ENCODE measurements around the gene ATP5PF.
"Not testable (repeated sequence)": the region's sequence is repeated elsewhere in the genome, so short reads cannot be mapped to it uniquely, and the experiment has no call there.

ATP5PF gene

GRCh38 chr21:25710550-25710949 lies 24.2 kb downstream of the ATP5PF start:
- in situ Hi-C loops (cut with HindIII; ENCODE audit: low pct_unique_long_range_greater_than_20kb, low sequenced_read_pairs): no loop called here

GRCh38 chr21:25709684-25710265 lies 24.9 kb downstream of the ATP5PF start:
- DNase-seq (ENCODE audit: low read depth in 1 of 2, low spot score in 1 of 2): peak in 1 of 2 experiments; percentile 12
- in situ Hi-C loops (cut with HindIII; ENCODE audit: low pct_unique_long_range_greater_than_20kb, low sequenced_read_pairs): no loop called here
- TF ChIP-seq JUND (IDR thresholded peaks at IDR 0.05; ENCODE audit: low read depth): no peak

More at GRCh38 chr21:25710550-25710949, 24.2 kb downstream of the ATP5PF start:
- TF ChIP-seq JUND (IDR thresholded peaks at IDR 0.05; ENCODE audit: low read depth): no peak
- no peak for DNase-seq (ENCODE audit: low read depth in 1 of 2, low spot score in 1 of 2)

- TF ChIP-seq JUND (IDR thresholded peaks at IDR 0.05; ENCODE audit: low read depth): no peak
- in situ Hi-C loops (cut with HindIII; ENCODE audit: low pct_unique_long_range_greater_than_20kb, low sequenced_read_pairs): no loop called here
- DNase-seq (ENCODE audit: low read depth in 1 of 2, low spot score in 1 of 2): peak; percentile 28 to 66
Measured at GRCh38 chr21:25708467-25709065, 26.1 kb downstream of the ATP5PF start.

- peak in 1 of 2 experiments; percentile 61 for DNase-seq (ENCODE audit: low read depth in 1 of 2, low spot score in 1 of 2)
- TF ChIP-seq JUND (IDR thresholded peaks at IDR 0.05; ENCODE audit: low read depth): no peak
- in situ Hi-C loops (cut with HindIII; ENCODE audit: low pct_unique_long_range_greater_than_20kb, low sequenced_read_pairs): no loop called here
Measured at GRCh38 chr21:25701529-25701928, 33.2 kb downstream of the ATP5PF start.

- peak; percentile 39 to 92 for DNase-seq (ENCODE audit: low read depth in 1 of 2, low spot score in 1 of 2)
Measured at GRCh38 chr21:25700741-25701140, 34.0 kb downstream of the ATP5PF start.

GRCh38 chr21:25695461-25695860 lies 39.2 kb downstream of the ATP5PF start:
- DNase-seq (ENCODE audit: low read depth in 1 of 2, low spot score in 1 of 2); in situ Hi-C loops (cut with HindIII; ENCODE audit: low pct_unique_long_range_greater_than_20kb, low sequenced_read_pairs): not testable (repeated sequence)

More at GRCh38 chr21:25700741-25701140, 34.0 kb downstream of the ATP5PF start:
- in situ Hi-C loops (cut with HindIII; ENCODE audit: low pct_unique_long_range_greater_than_20kb, low sequenced_read_pairs): no loop called here
- TF ChIP-seq JUND (IDR thresholded peaks at IDR 0.05; ENCODE audit: low read depth): no peak

- no peak for TF ChIP-seq JUND (IDR thresholded peaks at IDR 0.05; ENCODE audit: low read depth)
- DNase-seq (ENCODE audit: low read depth in 1 of 2, low spot score in 1 of 2): no peak
- in situ Hi-C loops (cut with HindIII; ENCODE audit: low pct_unique_long_range_greater_than_20kb, low sequenced_read_pairs): no loop called here
Measured at GRCh38 chr21:25691976-25692375, 42.7 kb downstream of the ATP5PF start.

GRCh38 chr21:25689226-25689625 lies 45.5 kb downstream of the ATP5PF start:
- in situ Hi-C loops (cut with HindIII; ENCODE audit: low pct_unique_long_range_greater_than_20kb, low sequenced_read_pairs): no loop called here
- no peak for DNase-seq (ENCODE audit: low read depth in 1 of 2, low spot score in 1 of 2)
- TF ChIP-seq JUND (IDR thresholded peaks at IDR 0.05; ENCODE audit: low read depth): no peak

GRCh38 chr21:25688275-25689155 lies 46.2 kb downstream of the ATP5PF start:
- no peak for DNase-seq (ENCODE audit: low read depth in 1 of 2, low spot score in 1 of 2)
- in situ Hi-C loops (cut with HindIII; ENCODE audit: low pct_unique_long_range_greater_than_20kb, low sequenced_read_pairs): no loop called here
- no peak for TF ChIP-seq JUND (IDR thresholded peaks at IDR 0.05; ENCODE audit: low read depth)

GRCh38 chr21:25687787-25688186 lies 46.9 kb downstream of the ATP5PF start:
- TF ChIP-seq JUND (IDR thresholded peaks at IDR 0.05; ENCODE audit: low read depth): no peak
- in situ Hi-C loops (cut with HindIII; ENCODE audit: low pct_unique_long_range_greater_than_20kb, low sequenced_read_pairs): no loop called here
- DNase-seq (ENCODE audit: low read depth in 1 of 2, low spot score in 1 of 2): no peak

- in situ Hi-C loops (cut with HindIII; ENCODE audit: low pct_unique_long_range_greater_than_20kb, low sequenced_read_pairs): no loop called here
- no peak for DNase-seq (ENCODE audit: low read depth in 1 of 2, low spot score in 1 of 2)
- TF ChIP-seq JUND (IDR thresholded peaks at IDR 0.05; ENCODE audit: low read depth): no peak
Measured at GRCh38 chr21:25682382-25682781, 52.3 kb downstream of the ATP5PF start.

GRCh38 chr21:25676451-25676850 lies 58.3 kb downstream of the ATP5PF start:
- DNase-seq (ENCODE audit: low read depth in 1 of 2, low spot score in 1 of 2): no peak
- no peak for TF ChIP-seq JUND (IDR thresholded peaks at IDR 0.05; ENCODE audit: low read depth)
- in situ Hi-C loops (cut with HindIII; ENCODE audit: low pct_unique_long_range_greater_than_20kb, low sequenced_read_pairs): no loop called here
